OCI-LY7 (cell line): Measurements from ENCODE around the gene KCNK4. TPM values are rescaled to one million over a fixed set of nuclear protein-coding genes. Genes with fewer than 3 reads are reported as not detected.

Experiments used
- BruUV-seq: library from RNA; stranded (reverse); fragments of 400-500 nt; replicated peaks from 2 replicates; lab custom pipeline; 2021; lab: Mats Ljungman, UMichigan
- CTCF ChIA-PET: fragments of 300-600 bp; sonication (Branson Sonifier 250); formaldehyde crosslinking; loops from one replicate; lab custom pipeline; 2022; ENCODE audit warnings: antibody characterized with exemption; ENCODE audit not compliant: unreplicated experiment; lab: Charles Lee
- POLR2A ChIA-PET: fragments of 300-600 bp; sonication (Branson Sonifier 250); formaldehyde crosslinking; loops from one replicate; lab custom pipeline; 2022; ENCODE audit warnings: antibody characterized with exemption; lab: Charles Lee
- DNase-seq: peaks from one replicate; pipeline ENCODE4 v3.0.0-alpha.2; 2015; ENCODE audit warnings: low spot score
- H2AFZ ChIP-seq: fragments of 200-600 bp; sonication (generic), shearing (Covaris generic); 2 replicates; pipeline ENCODE4 v1.6.1; 2014; ENCODE audit warnings: mild to moderate bottlenecking, antibody characterized with exemption, low read length, moderate library complexity
- H3K27ac ChIP-seq: fragments of 200-600 bp; sonication (generic); 2 replicates; pipeline ENCODE4 v1.5.1; 2014; ENCODE audit warnings: mixed run types, low read depth, mild to moderate bottlenecking, moderate library complexity, low read length, inconsistent platforms; ENCODE audit not compliant: poor library complexity, severe bottlenecking
- H3K36me3 ChIP-seq: fragments of 200-600 bp; sonication (generic); 2 replicates; pipeline ENCODE4 v1.6.1; 2014; ENCODE audit warnings: mild to moderate bottlenecking, antibody characterized with exemption, low read length, moderate library complexity, mixed read lengths; ENCODE audit not compliant: insufficient read depth
- H3K4me1 ChIP-seq: fragments of 200-600 bp; sonication (generic); 2 replicates; pipeline ENCODE4 v1.5.1; 2014; ENCODE audit warnings: mild to moderate bottlenecking, low read length; ENCODE audit not compliant: insufficient read depth, poor library complexity, severe bottlenecking
- H3K4me2 ChIP-seq: fragments of 200-600 bp; sonication (generic); 2 replicates; pipeline ENCODE4 v1.6.1; 2014; ENCODE audit warnings: mild to moderate bottlenecking, low read length
- H3K4me3 ChIP-seq: fragments of 200-600 bp; sonication (generic); 2 replicates; pipeline ENCODE4 v1.5.1; 2014; ENCODE audit warnings: mild to moderate bottlenecking, low read depth, low read length; ENCODE audit not compliant: poor library complexity, severe bottlenecking
- H3K79me2 ChIP-seq: fragments of 200-600 bp; sonication (generic); 2 replicates; pipeline ENCODE4 v1.6.1; 2016; ENCODE audit warnings: low read depth, mild to moderate bottlenecking, low read length, moderate library complexity, mixed read lengths; ENCODE audit not compliant: insufficient read depth
- H3K9me2 ChIP-seq: fragments of 200-600 bp; sonication (generic); 2 replicates; pipeline ENCODE4 v1.6.1; 2016; ENCODE audit warnings: mild to moderate bottlenecking, low read length, mixed read lengths; ENCODE audit not compliant: insufficient read depth
- H3K9me3 ChIP-seq: fragments of 200-600 bp; sonication (generic); 2 replicates; pipeline ENCODE4 v1.6.1; 2014; ENCODE audit warnings: mild to moderate bottlenecking, mixed run types, low read length, mixed read lengths
- H4K20me1 ChIP-seq: fragments of 200-600 bp; sonication (generic); 2 replicates; pipeline ENCODE4 v1.6.1; 2014; ENCODE audit warnings: mild to moderate bottlenecking, antibody characterized with exemption, low read length, moderate library complexity, mixed read lengths; ENCODE audit not compliant: insufficient read depth
- CTCF ChIP-seq: fragments of 200-600 bp; sonication (generic); conservative IDR thresholded peaks from 2 replicates; pipeline ENCODE4 v1.5.1; 2014; ENCODE audit warnings: mild to moderate bottlenecking, antibody characterized with exemption, low read length, moderate library complexity, mixed read lengths
- EZH2phosphoT487 ChIP-seq: fragments of 200-600 bp; sonication (generic); IDR thresholded peaks from 2 replicates; pipeline ENCODE4 v1.6.1; 2018; ENCODE audit warnings: low read depth, borderline replicate concordance, mild to moderate bottlenecking, mixed run types, antibody characterized with exemption, low read length, moderate library complexity, mixed read lengths
- intact Hi-C: fragments of 100-400 bp; cut with micrococcal nuclease; formaldehyde crosslinking; loops from one replicate; pipeline ENCODE4 v1.10.0; 2022; ENCODE audit not compliant: unreplicated experiment
- total RNA-seq, 2 experiments: library from RNA; depleted of rRNA in 1 of 2; stranded (reverse); fragments of >200 nt in 1 of 2; shearing (Covaris generic) in 1 of 2; gene quantifications; 2 replicates each; pipeline ENCODE4 v1.2.3, GENCODE V29; 2014 to 2022

KCNK4 gene
- total RNA-seq, 2 experiments from 2014 or later = 0.80 to 0.95 TPM

- Histone ChIP-seq H3K79me2 (peaks cover 17% of the 10 kb centered on the region; the same call in 1 of the 2 replicates), H3K36me3 (peaks cover 76% of the 10 kb centered on the region), H3K27ac (peak overlapping the region; percentile 88), H3K4me1 (peaks cover 29% of the 10 kb centered on the region), H3K9me3 (no peaks in the 10 kb centered on the region), H3K9me2 (no peaks in the 10 kb centered on the region), H2AFZ (no peak overlapping the region), H4K20me1 (no peaks in the 10 kb centered on the region), H3K4me2 (peak overlapping the region; percentile 77), H3K4me3 (peak overlapping the region; percentile 83)
- DNase-seq = peak; percentile 59
- ChIA-PET CTCF (interaction anchor here (0.7 to 2.1 kb wide), 10 partner anchors 9 to 132 kb away, joined by 3 to 33 read pairs (median 4); partner anchors contain the start of gene FERMT3), POLR2A (interaction anchor here (0.6 to 2.3 kb wide), 17 partner anchors 9 to 250 kb away, joined by 3 to 22 read pairs (median 5); partner anchors contain the start of genes BAD, CCDC88B, ESRRA and FKBP2)
- TF ChIP-seq EZH2phosphoT487 = no peak
- TF ChIP-seq CTCF = peak; percentile 60
- intact Hi-C loops = loop anchor here (1.0 kb wide), 3 partner anchors 11 to 39 kb away; partner anchors contain the start of gene ESRRA
- TSS peak; percentile 100 for BruUV-seq
These were observed 25.7 kb downstream of the KCNK4 start for GRCh38 chr11:64316672-64317324.

- Histone ChIP-seq H3K9me2 (no peaks in the 10 kb centered on the region), H3K27ac (peak within 1 kb of the TSS; percentile 88), H4K20me1 (no peaks in the 10 kb centered on the region), H3K4me2 (peak within 1 kb of the TSS; percentile 79), H2AFZ (peak within 1 kb of the TSS; percentile 57; the same call in 1 of the 2 replicates), H3K36me3 (peaks cover 76% of the 10 kb centered on the region), H3K9me3 (no peaks in the 10 kb centered on the region), H3K4me3 (peak within 1 kb of the TSS; percentile 83), H3K4me1 (peaks cover 29% of the 10 kb centered on the region), H3K79me2 (peaks cover 17% of the 10 kb centered on the region; the same call in 1 of the 2 replicates)
- TF ChIP-seq CTCF = no peak
- no peak for TF ChIP-seq EZH2phosphoT487
- intact Hi-C loops = loop anchor here (1.0 kb wide), 3 partner anchors 12 to 38 kb away; partner anchors contain the start of gene ESRRA
- DNase-seq = peak; percentile 99
- CTCF ChIA-PET = interaction anchor here (0.6 to 2.1 kb wide), 16 partner anchors 9 to 458 kb away, joined by 3 to 33 read pairs (median 4); partner anchors contain the start of genes ESRRA and FERMT3
- no TSS peak for BruUV-seq
- POLR2A ChIA-PET = interaction anchor here (0.6 to 2.3 kb wide), 23 partner anchors 10 to 684 kb away, joined by 3 to 22 read pairs (median 4); partner anchors contain the start of genes BAD, CCDC88B, ESRRA and FERMT3
These were observed 26.3 kb downstream of the KCNK4 start, which contains the start of gene TRMT112 for GRCh38 chr11:64317325-64317960. Gene TRMT112, minus strand, starts transcription at chr11:64317559. Its CDS starts 33 bp downstream, at chr11:64317526.
